NT2/D1 (cell line): ENCODE measurements around the gene COX17.

Experiments used
- DNase-seq: peaks from one replicate; pipeline ENCODE4 v3.0.0-alpha.2; 2011; ENCODE audit warnings: low read depth, low spot score
- H3K27me3 ChIP-seq: 2 replicates; pipeline ENCODE4 v1.6.0; 2011; ENCODE audit warnings: mild to moderate bottlenecking; ENCODE audit not compliant: insufficient read length, insufficient read depth
- H3K36me3 ChIP-seq: 2 replicates; pipeline ENCODE4 v1.6.1; 2011; ENCODE audit warnings: mild to moderate bottlenecking, low read length, mixed read lengths; ENCODE audit not compliant: insufficient read depth, insufficient read length
- H3K4me1 ChIP-seq: 2 replicates; pipeline ENCODE4 v1.5.1; 2011; ENCODE audit not compliant: insufficient read depth, insufficient read length
- H3K4me3 ChIP-seq: 2 replicates; pipeline ENCODE4 v1.5.1; 2011; ENCODE audit warnings: low read depth; ENCODE audit not compliant: insufficient read length
- H3K9ac ChIP-seq: 2 replicates; pipeline ENCODE4 v1.6.0; 2011; ENCODE audit warnings: low read depth; ENCODE audit not compliant: insufficient read length
- H3K9me3 ChIP-seq: 2 replicates; pipeline ENCODE4 v1.5.1; 2011; ENCODE audit warnings: mild to moderate bottlenecking, low read length; ENCODE audit not compliant: insufficient read depth
- SUZ12 ChIP-seq: IDR thresholded peaks from 2 replicates; pipeline ENCODE4 v1.6.1; 2011; ENCODE audit not compliant: insufficient read length, insufficient read depth; ENCODE audit errors: extremely low read depth
- YY1 ChIP-seq: IDR thresholded peaks from 2 replicates; pipeline ENCODE4 v1.6.1; 2011; ENCODE audit not compliant: insufficient read length, insufficient read depth
- ZNF274 ChIP-seq: IDR thresholded peaks from 2 replicates; pipeline ENCODE4 v1.6.1; 2011; ENCODE audit warnings: mild to moderate bottlenecking, low read depth, low read length

Gene COX17

GRCh38 chr3:119662604-119663373, 14.4 kb downstream of the COX17 start:
- TF ChIP-seq ZNF274 (no peak), YY1 (no peak)
- Histone ChIP-seq H3K27me3 (no peaks in the 10 kb centered on the region), H3K9ac (no peak overlapping the region), H3K36me3 (no peaks in the 10 kb centered on the region), H3K9me3 (no peaks in the 10 kb centered on the region), H3K4me3 (no peak overlapping the region), H3K4me1 (no peaks in the 10 kb centered on the region)
- DNase-seq, result no peak

GRCh38 chr3:119660474-119661440, 16.4 kb downstream of the COX17 start, which contains the start of gene POPDC2:
POPDC2 (minus strand) TSS chr3:119660589; CDS start chr3:119660423, 166 bp downstream.
- no peak within 1 kb of the TSS for H3K9ac ChIP-seq
- H3K9me3 ChIP-seq, result no peaks in the 10 kb centered on the region
- no peaks in the 10 kb centered on the region for H3K4me1 ChIP-seq
- DNase-seq, result no peak
- no peak within 1 kb of the TSS for H3K4me3 ChIP-seq
- TF ChIP-seq SUZ12 (no peak), YY1 (no peak), ZNF274 (no peak)
- no peaks in the 10 kb centered on the region for H3K36me3 ChIP-seq
- H3K27me3 ChIP-seq, result no peaks in the 10 kb centered on the region

GRCh38 chr3:119659606-119660291, 17.5 kb downstream of the COX17 start:
- H3K9me3 ChIP-seq, result no peaks in the 10 kb centered on the region
- H3K4me3 ChIP-seq, result no peak overlapping the region
- no peaks in the 10 kb centered on the region for H3K27me3 ChIP-seq
- H3K9ac ChIP-seq, result no peak overlapping the region
- no peak for TF ChIP-seq SUZ12
- H3K36me3 ChIP-seq, result no peaks in the 10 kb centered on the region
- no peaks in the 10 kb centered on the region for H3K4me1 ChIP-seq
- no peak for DNase-seq

- H3K27me3 ChIP-seq, result no peaks in the 10 kb centered on the region
- no peak for TF ChIP-seq YY1
- TF ChIP-seq SUZ12, result no peak
- TF ChIP-seq ZNF274, result no peak
- H3K4me3 ChIP-seq, result no peak overlapping the region
- H3K9me3 ChIP-seq, result no peaks in the 10 kb centered on the region
- no peak for DNase-seq
- H3K9ac ChIP-seq, result no peak overlapping the region
- no peaks in the 10 kb centered on the region for H3K36me3 ChIP-seq
- no peaks in the 10 kb centered on the region for H3K4me1 ChIP-seq
Measured at GRCh38 chr3:119658994-119659393, 18.2 kb downstream of the COX17 start.

GRCh38 chr3:119657887-119658702, 19.1 kb downstream of the COX17 start:
- Histone ChIP-seq H3K9ac (no peak overlapping the region), H3K27me3 (no peaks in the 10 kb centered on the region), H3K4me3 (no peak overlapping the region), H3K4me1 (no peaks in the 10 kb centered on the region), H3K36me3 (no peaks in the 10 kb centered on the region), H3K9me3 (no peaks in the 10 kb centered on the region)
- no peak for TF ChIP-seq YY1
- no peak for TF ChIP-seq ZNF274
- DNase-seq, result no peak

- no peaks in the 10 kb centered on the region for H3K9me3 ChIP-seq
- no peak overlapping the region for H3K4me3 ChIP-seq
- no peaks in the 10 kb centered on the region for H3K4me1 ChIP-seq
- no peak overlapping the region for H3K9ac ChIP-seq
- no peaks in the 10 kb centered on the region for H3K36me3 ChIP-seq
- TF ChIP-seq SUZ12, result no peak
- TF ChIP-seq YY1, result no peak
- no peak for TF ChIP-seq ZNF274
- no peaks in the 10 kb centered on the region for H3K27me3 ChIP-seq
- no peak for DNase-seq
Measured at GRCh38 chr3:119653876-119654275, 23.3 kb downstream of the COX17 start.
